Measurements from ENCODE around the gene AQR.

DNA sequence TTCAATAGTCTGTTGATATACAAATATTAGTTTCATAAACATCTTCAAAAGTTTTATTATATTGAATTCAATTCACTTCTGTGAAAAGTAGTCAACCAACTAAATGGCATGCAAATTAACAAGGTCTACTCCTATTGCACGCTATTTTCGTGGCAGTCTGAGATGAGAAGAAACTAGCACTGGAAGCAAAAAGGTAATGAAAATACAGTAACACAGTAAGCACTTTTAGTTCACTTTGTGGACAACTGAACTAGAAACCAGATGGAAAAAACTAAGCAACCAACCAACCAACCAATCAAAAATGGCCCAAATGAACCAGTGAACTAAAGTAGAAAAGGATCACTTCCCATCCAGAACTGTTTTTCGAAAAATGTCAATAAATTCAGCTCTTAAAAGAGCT is 118.5 kb downstream of the AQR start:
- TF ChIP-seq, protein P1, sequence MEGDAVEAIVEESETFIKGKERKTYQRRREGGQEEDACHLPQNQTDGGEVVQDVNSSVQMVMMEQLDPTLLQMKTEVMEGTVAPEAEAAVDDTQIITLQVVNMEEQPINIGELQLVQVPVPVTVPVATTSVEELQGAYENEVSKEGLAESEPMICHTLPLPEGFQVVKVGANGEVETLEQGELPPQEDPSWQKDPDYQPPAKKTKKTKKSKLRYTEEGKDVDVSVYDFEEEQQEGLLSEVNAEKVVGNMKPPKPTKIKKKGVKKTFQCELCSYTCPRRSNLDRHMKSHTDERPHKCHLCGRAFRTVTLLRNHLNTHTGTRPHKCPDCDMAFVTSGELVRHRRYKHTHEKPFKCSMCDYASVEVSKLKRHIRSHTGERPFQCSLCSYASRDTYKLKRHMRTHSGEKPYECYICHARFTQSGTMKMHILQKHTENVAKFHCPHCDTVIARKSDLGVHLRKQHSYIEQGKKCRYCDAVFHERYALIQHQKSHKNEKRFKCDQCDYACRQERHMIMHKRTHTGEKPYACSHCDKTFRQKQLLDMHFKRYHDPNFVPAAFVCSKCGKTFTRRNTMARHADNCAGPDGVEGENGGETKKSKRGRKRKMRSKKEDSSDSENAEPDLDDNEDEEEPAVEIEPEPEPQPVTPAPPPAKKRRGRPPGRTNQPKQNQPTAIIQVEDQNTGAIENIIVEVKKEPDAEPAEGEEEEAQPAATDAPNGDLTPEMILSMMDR (IDR thresholded peaks at IDR 0.05), result no peak
- no peak for TF ChIP-seq POLR2A (IDR thresholded peaks at IDR 0.05)
- TF ChIP-seq POLR2AphosphoS5 (IDR thresholded peaks at IDR 0.05; ENCODE audit: insufficient read depth in 1 of 2, low read depth in 1 of 2), result no peak
